IMR-90 (cell line): ENCODE data around the gene IL2RG. TPM values are rescaled to one million over a fixed set of nuclear protein-coding genes. Genes with fewer than 3 reads are reported as not detected.

Experiments
- ATAC-seq: fragments of 200-7000 bp; cut with Tn5 transposase; 2 replicates; pipeline ENCODE4 v1.9.1; 2020; ENCODE audit warnings: low read depth, mild to moderate bottlenecking, moderate library complexity
- BruUV-seq: library from RNA; stranded (reverse); fragments of 400-500 nt; replicated peaks from 2 replicates; lab custom pipeline; 2021; lab: Mats Ljungman, UMichigan
- CTCF ChIA-PET: fragments of 300-600 bp; formaldehyde crosslinking; extraction: SDS; loops from one replicate; lab custom pipeline; 2021; ENCODE audit warnings: antibody characterized with exemption; lab: Yijun Ruan, JAX
- POLR2A ChIA-PET: fragments of 300-600 bp; sonication (Branson Sonifier 250); formaldehyde crosslinking; loops from one replicate; lab custom pipeline; 2022; ENCODE audit warnings: antibody characterized with exemption; ENCODE audit not compliant: unreplicated experiment; lab: Charles Lee
- DNase-seq: peaks from one replicate; pipeline ENCODE4 v3.0.0; 2013
- H2AFZ ChIP-seq: replicated peaks from 2 replicates; pipeline ENCODE3; 2013; ENCODE audit warnings: low read length, mild to moderate bottlenecking; ENCODE audit not compliant: poor library complexity
- H2AK5ac ChIP-seq: 2 replicates; pipeline ENCODE4 v1.6.1; 2013; ENCODE audit warnings: low read depth, low read length, inconsistent platforms
- H2AK9ac ChIP-seq: replicated peaks from 2 replicates; pipeline ENCODE3; 2013; ENCODE audit warnings: mild to moderate bottlenecking, low read depth, low read length, moderate library complexity; ENCODE audit not compliant: poor library complexity
- H2BK120ac ChIP-seq: 2 replicates; pipeline ENCODE4 v1.6.1; 2013; ENCODE audit warnings: low read depth, low read length, inconsistent platforms
- H2BK15ac ChIP-seq: 3 replicates; pipeline ENCODE4 v1.6.1; 2013; ENCODE audit warnings: low read depth, low read length, inconsistent platforms
- H2BK20ac ChIP-seq: 2 replicates; pipeline ENCODE4 v1.6.1; 2013; ENCODE audit warnings: low read depth, mild to moderate bottlenecking, inconsistent platforms, low read length, moderate library complexity
- H2BK5ac ChIP-seq: 2 replicates; pipeline ENCODE4 v1.6.1; 2013; ENCODE audit warnings: mild to moderate bottlenecking, low read depth, low read length, inconsistent platforms; ENCODE audit not compliant: poor library complexity, severe bottlenecking
- H3K14ac ChIP-seq: replicated peaks from 2 replicates; pipeline ENCODE4 v1.6.1; 2013; ENCODE audit warnings: low read depth, low read length, inconsistent platforms
- H3K18ac ChIP-seq: 2 replicates; pipeline ENCODE4 v1.6.1; 2013; ENCODE audit warnings: low read depth, low read length, control low read depth
- H3K23ac ChIP-seq: 2 replicates; pipeline ENCODE4 v1.6.1; 2013; ENCODE audit warnings: low read depth, low read length, inconsistent platforms
- H3K27ac ChIP-seq: 2 replicates; pipeline ENCODE4 v1.5.1; 2013; ENCODE audit warnings: mild to moderate bottlenecking, control low read depth, low read length; ENCODE audit not compliant: insufficient read depth
- H3K27me3 ChIP-seq: 2 replicates; pipeline ENCODE4 v1.6.1; 2013; ENCODE audit warnings: low read length; ENCODE audit not compliant: control insufficient read depth, insufficient read depth
- H3K36me3 ChIP-seq: 2 replicates; pipeline ENCODE4 v1.6.1; 2013; ENCODE audit warnings: low read length, mixed read lengths; ENCODE audit not compliant: control insufficient read depth, insufficient read depth
- H3K4ac ChIP-seq: 2 replicates; pipeline ENCODE4 v1.6.1; 2013; ENCODE audit warnings: low read depth, low read length, inconsistent platforms
- H3K4me1 ChIP-seq: 2 replicates; pipeline ENCODE4 v1.6.1; 2013; ENCODE audit warnings: low read length, mixed read lengths; ENCODE audit not compliant: control insufficient read depth, insufficient read depth
- H3K4me2 ChIP-seq: 2 replicates; pipeline ENCODE4 v1.6.1; 2013; ENCODE audit warnings: low read depth, mild to moderate bottlenecking, control low read depth, low read length, moderate library complexity
- H3K4me3 ChIP-seq: 2 replicates; pipeline ENCODE4 v1.5.1; 2013; ENCODE audit warnings: low read depth, mild to moderate bottlenecking, control low read depth, low read length, moderate library complexity; ENCODE audit not compliant: insufficient read depth
- H3K56ac ChIP-seq: 2 replicates; pipeline ENCODE4 v1.6.1; 2013; ENCODE audit warnings: low read length, inconsistent platforms; ENCODE audit not compliant: insufficient read depth; ENCODE audit errors: extremely low read depth
- H3K79me1 ChIP-seq, 2 experiments: 2 replicates each; pipeline ENCODE4 v1.6.1; 2013; ENCODE audit warnings: low read length in 2 of 2, inconsistent platforms in 1 of 2, low read depth in 1 of 2
- H3K9ac ChIP-seq: 2 replicates; pipeline ENCODE4 v1.6.1; 2013; ENCODE audit warnings: low read depth, low read length, control low read depth
- H3K9me1 ChIP-seq: 2 replicates; pipeline ENCODE4 v1.6.1; 2013; ENCODE audit warnings: low read length, inconsistent platforms; ENCODE audit not compliant: insufficient read depth
- H3K9me3 ChIP-seq: 2 replicates; pipeline ENCODE4 v1.6.1; 2013; ENCODE audit warnings: low read length; ENCODE audit not compliant: control insufficient read depth, insufficient read depth
- H4K20me1 ChIP-seq: 2 replicates; pipeline ENCODE4 v1.6.1; 2013; ENCODE audit warnings: low read length, inconsistent platforms; ENCODE audit not compliant: insufficient read depth
- H4K5ac ChIP-seq: 2 replicates; pipeline ENCODE4 v1.6.1; 2013; ENCODE audit warnings: mild to moderate bottlenecking, low read depth, low read length, control low read depth
- H4K8ac ChIP-seq, 2 experiments: 2 replicates each; pipeline ENCODE4 v1.6.1; 2013; ENCODE audit warnings: low read depth in 2 of 2, low read length in 2 of 2, control low read depth in 1 of 2, inconsistent platforms in 1 of 2
- H4K91ac ChIP-seq: 2 replicates; pipeline ENCODE4 v1.6.1; 2013; ENCODE audit warnings: low read depth, low read length, inconsistent platforms; ENCODE audit not compliant: insufficient read depth
- NFE2L2 ChIP-seq: fragments of 150-350 bp; IDR thresholded peaks from 2 replicates; pipeline ENCODE4 v1.6.1; 2016; ENCODE audit warnings: low read depth, mild to moderate bottlenecking, low read length
- WGBS, 2 experiments: methylation state at CpG; one replicate each; pipeline versions ENCODE4 v1.1.5 to v1.1.7; 2013; ENCODE audit warnings: missing lambda C conversion rate in 2 of 2; ENCODE audit not compliant: insufficient read length in 1 of 2; ENCODE audit errors: extremely low coverage in 2 of 2; 5-methylcytosine and 5-hydroxymethylcytosine counted together
- dilution Hi-C: fragments of 300-500 bp; cut with HindIII; formaldehyde crosslinking; loops from one replicate; pipeline ENCODE4 v1.14.3; 2018; ENCODE audit warnings: low sequenced_read_pairs; ENCODE audit not compliant: unreplicated experiment
- in situ Hi-C: fragments of 300-500 bp; cut with MboI; formaldehyde crosslinking; loops from 3 replicates; pipeline ENCODE4 v1.14.3; 2019; ENCODE audit warnings: low sequenced_read_pairs, inconsistent platforms, mixed read lengths
- intact Hi-C: fragments of 100-400 bp; cut with micrococcal nuclease; formaldehyde crosslinking; loops from 2 replicates; pipeline ENCODE4 v1.10.0; 2022
- polyA plus RNA-seq, 3 experiments: library from polyadenylated mRNA; depleted of rRNA; stranded (reverse); fragments of >200 nt; gene quantifications; 2 replicates each; pipeline ENCODE4 v1.2.3, GENCODE V29; 2012; ENCODE audit warnings: low replicate concordance in 1 of 3
- total RNA-seq: library from RNA; depleted of rRNA; stranded (reverse); fragments of >200 nt; gene quantifications from 2 replicates; pipeline ENCODE4 v1.2.3, GENCODE V29; 2012

IL2RG gene
- total and polyA plus RNA-seq, 2 of the 4 experiments (the other 2 are of a cell fraction): not detected

GRCh38 chrX:71154641-71155040, 43.3 kb upstream of the IL2RG start:
- no peak overlapping the region for H2AFZ ChIP-seq
- H2BK5ac ChIP-seq: no peak overlapping the region
- no peak overlapping the region for H2BK15ac ChIP-seq
- no peaks in the 10 kb centered on the region for H3K9me1 ChIP-seq
- no peak overlapping the region for H3K56ac ChIP-seq
- no peaks in the 10 kb centered on the region for H4K20me1 ChIP-seq
- no peak overlapping the region for H3K18ac ChIP-seq
- WGBS, 2 experiments: no CpG with 5 or more reads among the region's 3 CpGs
- dilution Hi-C loops: no loop called here
- TF ChIP-seq NFE2L2: no peak
- H3K27me3 ChIP-seq: peaks cover 10% of the 10 kb centered on the region; the same call in 1 of the 2 replicates
- H3K9ac ChIP-seq: no peak overlapping the region
- no peak overlapping the region for H3K4ac ChIP-seq
- no peak overlapping the region for H4K5ac ChIP-seq
- H3K23ac ChIP-seq: no peak overlapping the region
- no peaks in the 10 kb centered on the region for H3K79me1 ChIP-seq
- no peak overlapping the region for H2BK20ac ChIP-seq
- no peak overlapping the region for H2AK9ac ChIP-seq
- intact Hi-C loops: no loop called here
- H3K9me3 ChIP-seq: no peaks in the 10 kb centered on the region
- ChIA-PET POLR2A (no interaction called here), CTCF (no interaction called here)
- DNase-seq (no peak), ATAC-seq (no peak)
- no peak overlapping the region for H3K4me3 ChIP-seq
- no peak overlapping the region for H4K91ac ChIP-seq
- H3K27ac ChIP-seq: no peak overlapping the region
- no peak overlapping the region for H3K14ac ChIP-seq
- no peak overlapping the region for H4K8ac ChIP-seq
- in situ Hi-C loops: no loop called here
- H3K4me2 ChIP-seq: no peak overlapping the region
- H2AK5ac ChIP-seq: no peak overlapping the region
- no peak overlapping the region for H2BK120ac ChIP-seq
- no peaks in the 10 kb centered on the region for H3K36me3 ChIP-seq
- H3K4me1 ChIP-seq: no peaks in the 10 kb centered on the region
- BruUV-seq: no TSS peak
